GM10266 (cell line): Measurements from ENCODE around the gene ETV6.

ENCODE experiments used
- DNase-seq: peaks from one replicate; pipeline ENCODE4 v3.0.0; 2012; ENCODE audit errors: extremely low spot score
- CTCF ChIP-seq: IDR thresholded peaks from 2 replicates; pipeline ENCODE4 v1.5.1; 2012; ENCODE audit warnings: mild to moderate bottlenecking, low read depth; ENCODE audit not compliant: control insufficient read depth, insufficient read depth; ENCODE audit errors: missing control alignments

ETV6 gene

GRCh38 chr12:11939223-11939622 lies 289.7 kb downstream of the ETV6 start:
- DNase-seq: no peak
- no peak for TF ChIP-seq CTCF

GRCh38 chr12:11941606-11942337 lies 292.3 kb downstream of the ETV6 start:
- no peak for TF ChIP-seq CTCF
- no peak for DNase-seq

GRCh38 chr12:11943919-11944700 lies 294.6 kb downstream of the ETV6 start:
- no peak for TF ChIP-seq CTCF
- no peak for DNase-seq
